Activated naive CD8-positive, alpha-beta T cell (primary cell): ENCODE measurements around the gene UQCR11.

Source experiments
- H3K27ac Mint-ChIP-seq: one replicate; pipeline ENCODE4 v1.8.0; 2021; ENCODE audit warnings: mixed read lengths
- H3K27me3 Mint-ChIP-seq: one replicate; pipeline ENCODE4 v1.8.0; 2021; ENCODE audit warnings: mixed read lengths
- H3K36me3 Mint-ChIP-seq: one replicate; pipeline ENCODE4 v1.8.0; 2021; ENCODE audit warnings: mixed read lengths
- H3K4me1 Mint-ChIP-seq: one replicate; pipeline ENCODE4 v1.8.0; 2021; ENCODE audit warnings: low read depth, mixed read lengths
- H3K4me3 Mint-ChIP-seq: one replicate; pipeline ENCODE4 v1.8.0; 2021; ENCODE audit warnings: mild to moderate bottlenecking, mixed read lengths
- H3K9me3 Mint-ChIP-seq: one replicate; pipeline ENCODE4 v1.8.0; 2021; ENCODE audit warnings: low read depth, mixed read lengths

The UQCR11 gene

DNA sequence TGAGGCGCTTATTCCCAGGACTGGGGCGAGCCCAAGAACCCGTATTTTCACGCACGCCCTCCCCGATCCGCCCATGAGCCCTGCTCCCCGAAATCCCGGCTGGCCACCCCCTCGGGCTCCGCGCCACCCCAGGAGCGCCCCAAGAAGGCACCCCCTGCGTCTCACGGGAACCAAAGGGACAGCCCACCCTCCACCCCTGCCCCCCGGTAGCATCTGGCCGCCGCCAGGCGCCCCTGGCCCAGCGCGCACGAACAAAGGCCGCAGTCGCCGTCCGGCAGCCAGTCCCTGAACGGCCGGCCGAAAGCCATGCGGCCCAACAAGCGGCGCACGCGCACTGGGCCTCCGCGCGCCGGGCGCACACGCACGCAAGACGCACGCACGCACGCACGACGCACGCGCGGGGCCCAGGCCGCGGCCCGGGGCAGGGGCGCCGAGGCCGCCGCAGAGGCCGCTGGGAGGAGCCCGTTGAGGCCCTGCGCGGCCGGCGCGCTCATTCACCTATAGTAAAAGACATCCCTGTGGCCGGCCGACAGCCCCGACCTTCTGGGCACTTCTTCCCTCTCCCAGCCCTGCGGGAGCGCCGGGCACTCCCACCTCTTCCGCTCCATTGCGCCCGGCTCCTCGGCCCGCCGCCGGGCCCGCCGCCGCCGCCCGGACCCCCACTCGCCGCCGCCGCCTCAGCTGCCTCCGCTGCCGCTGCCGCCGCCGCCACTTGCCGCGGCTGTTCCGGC is 13.1 kb downstream of the UQCR11 start:
- H3K4me1 Mint-ChIP-seq, result peaks cover 17% of the 10 kb centered on the region
- no peaks in the 10 kb centered on the region for H3K27me3 Mint-ChIP-seq
- H3K27ac Mint-ChIP-seq, result peak overlapping the region; percentile 93
- H3K36me3 Mint-ChIP-seq, result peaks cover 3% of the 10 kb centered on the region
- no peaks in the 10 kb centered on the region for H3K9me3 Mint-ChIP-seq
- peak overlapping the region; percentile 96 for H3K4me3 Mint-ChIP-seq

GRCh38 chr19:1591421-1592023 is 13.7 kb downstream of the UQCR11 start:
- peaks cover 17% of the 10 kb centered on the region for H3K4me1 Mint-ChIP-seq

GRCh38 chr19:1590641-1591397 is 14.4 kb downstream of the UQCR11 start:
- no peaks in the 10 kb centered on the region for H3K9me3 Mint-ChIP-seq
- no peaks in the 10 kb centered on the region for H3K27me3 Mint-ChIP-seq
- peaks cover 3% of the 10 kb centered on the region for H3K36me3 Mint-ChIP-seq
- peak overlapping the region; percentile 96 for H3K4me3 Mint-ChIP-seq
- H3K4me1 Mint-ChIP-seq, result peaks cover 20% of the 10 kb centered on the region
- H3K27ac Mint-ChIP-seq, result peak overlapping the region; percentile 93

More at GRCh38 chr19:1591421-1592023, 13.7 kb downstream of the UQCR11 start:
- Mint-ChIP-seq H3K27ac (peak overlapping the region; percentile 93), H3K9me3 (no peaks in the 10 kb centered on the region), H3K36me3 (peaks cover 3% of the 10 kb centered on the region), H3K4me3 (peak overlapping the region; percentile 96), H3K27me3 (no peaks in the 10 kb centered on the region)

GRCh38 chr19:1587872-1588271 is 17.4 kb downstream of the UQCR11 start:
- Mint-ChIP-seq H3K9me3 (no peaks in the 10 kb centered on the region), H3K4me1 (peaks cover 22% of the 10 kb centered on the region), H3K27ac (no peak overlapping the region), H3K27me3 (no peaks in the 10 kb centered on the region), H3K4me3 (no peak overlapping the region), H3K36me3 (peaks cover 3% of the 10 kb centered on the region)

- Mint-ChIP-seq H3K4me1 (peaks cover 11% of the 10 kb centered on the region), H3K27ac (no peak overlapping the region), H3K27me3 (no peaks in the 10 kb centered on the region), H3K9me3 (no peaks in the 10 kb centered on the region), H3K4me3 (no peak overlapping the region), H3K36me3 (no peaks in the 10 kb centered on the region)
Measured at GRCh38 chr19:1585243-1585580, 20.1 kb downstream of the UQCR11 start.

- Mint-ChIP-seq H3K4me3 (no peak overlapping the region), H3K27ac (no peak overlapping the region), H3K27me3 (no peaks in the 10 kb centered on the region), H3K36me3 (no peaks in the 10 kb centered on the region), H3K4me1 (peaks cover 8% of the 10 kb centered on the region), H3K9me3 (no peaks in the 10 kb centered on the region)
Measured at GRCh38 chr19:1584500-1585242, 20.6 kb downstream of the UQCR11 start.

DNA sequence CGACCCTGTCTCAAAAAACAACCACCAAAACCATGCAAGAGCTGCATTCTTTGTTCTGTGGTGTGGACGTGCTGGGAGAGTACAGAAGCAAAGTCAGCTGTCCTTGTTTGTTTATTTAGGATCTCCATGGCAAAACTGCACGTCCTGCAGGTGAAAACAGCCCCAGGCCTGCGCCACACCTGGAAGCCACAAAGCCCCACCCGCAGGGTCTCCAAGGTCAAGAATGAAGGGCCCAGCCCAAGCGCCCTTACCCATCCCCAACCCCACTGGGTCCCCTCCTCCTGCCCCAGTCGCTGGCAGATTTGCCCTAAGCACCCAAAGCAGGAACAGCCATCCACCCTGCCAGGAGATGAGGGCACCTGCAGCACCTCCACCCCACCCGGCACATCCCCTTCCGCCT is 23.1 kb downstream of the UQCR11 start:
- Mint-ChIP-seq H3K4me1 (peaks cover 7% of the 10 kb centered on the region), H3K4me3 (no peak overlapping the region), H3K27ac (no peak overlapping the region), H3K27me3 (no peaks in the 10 kb centered on the region), H3K36me3 (no peaks in the 10 kb centered on the region), H3K9me3 (no peaks in the 10 kb centered on the region)

- Mint-ChIP-seq H3K36me3 (no peaks in the 10 kb centered on the region), H3K4me1 (peaks cover 5% of the 10 kb centered on the region), H3K4me3 (no peak overlapping the region), H3K27me3 (no peaks in the 10 kb centered on the region), H3K27ac (no peak overlapping the region), H3K9me3 (no peaks in the 10 kb centered on the region)
Measured at GRCh38 chr19:1580957-1581356, 24.3 kb downstream of the UQCR11 start.

DNA sequence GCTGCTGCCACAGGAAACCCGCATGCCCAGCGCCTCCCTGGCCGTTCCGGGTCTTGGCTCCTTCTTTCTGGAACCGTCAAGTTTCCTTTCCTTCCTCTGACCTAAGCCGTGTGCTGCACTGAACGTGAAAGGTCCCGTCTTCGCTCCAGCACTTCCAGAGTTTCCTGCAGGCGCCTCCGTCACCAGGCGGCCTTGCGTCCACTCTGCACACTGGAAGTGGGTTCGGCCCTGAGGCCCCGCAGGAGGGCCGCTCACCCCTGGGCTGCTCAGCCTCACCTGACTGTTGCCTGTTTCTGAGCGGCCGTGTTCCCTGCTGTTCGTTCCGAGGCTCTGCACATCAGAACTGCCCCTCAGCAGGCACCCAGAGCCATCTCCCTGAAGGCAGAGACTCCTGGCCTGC is 24.9 kb downstream of the UQCR11 start:
- Mint-ChIP-seq H3K4me1 (no peaks in the 10 kb centered on the region), H3K9me3 (no peaks in the 10 kb centered on the region), H3K27ac (no peak overlapping the region), H3K36me3 (no peaks in the 10 kb centered on the region), H3K27me3 (no peaks in the 10 kb centered on the region), H3K4me3 (no peak overlapping the region)

- Mint-ChIP-seq H3K27me3 (no peaks in the 10 kb centered on the region), H3K36me3 (no peaks in the 10 kb centered on the region), H3K9me3 (no peaks in the 10 kb centered on the region), H3K4me1 (no peaks in the 10 kb centered on the region), H3K4me3 (no peak overlapping the region), H3K27ac (no peak overlapping the region)
Measured at GRCh38 chr19:1579222-1579621, 26.0 kb downstream of the UQCR11 start.

GRCh38 chr19:1577929-1578618 is 27.2 kb downstream of the UQCR11 start:
- H3K27ac Mint-ChIP-seq, result no peak overlapping the region
- no peaks in the 10 kb centered on the region for H3K4me1 Mint-ChIP-seq
- no peaks in the 10 kb centered on the region for H3K9me3 Mint-ChIP-seq
- no peaks in the 10 kb centered on the region for H3K36me3 Mint-ChIP-seq
- H3K4me3 Mint-ChIP-seq, result no peak overlapping the region
- H3K27me3 Mint-ChIP-seq, result no peaks in the 10 kb centered on the region

- H3K36me3 Mint-ChIP-seq, result no peaks in the 10 kb centered on the region
- H3K9me3 Mint-ChIP-seq, result no peaks in the 10 kb centered on the region
- H3K27me3 Mint-ChIP-seq, result no peaks in the 10 kb centered on the region
- H3K27ac Mint-ChIP-seq, result no peak overlapping the region
- no peak overlapping the region for H3K4me3 Mint-ChIP-seq
- H3K4me1 Mint-ChIP-seq, result no peaks in the 10 kb centered on the region
Measured at GRCh38 chr19:1577090-1577928, 28.0 kb downstream of the UQCR11 start.

- Mint-ChIP-seq H3K9me3 (no peaks in the 10 kb centered on the region), H3K36me3 (no peaks in the 10 kb centered on the region), H3K4me3 (no peak overlapping the region), H3K27me3 (no peaks in the 10 kb centered on the region), H3K4me1 (no peaks in the 10 kb centered on the region), H3K27ac (no peak overlapping the region)
Measured at GRCh38 chr19:1576242-1577089, 28.8 kb downstream of the UQCR11 start.
